ENCODE data around the gene ATXN7L3B. TPM values are rescaled to one million over a fixed set of nuclear protein-coding genes. Genes with fewer than 3 reads are reported as not detected.

The ATXN7L3B gene
- total RNA-seq, 1 donor from 2014 or later: 47.0 TPM

GRCh38 chr12:74539261-74539660 is 1.6 kb downstream of the ATXN7L3B start:
- Histone ChIP-seq H3K4me2 (peak overlapping the region; percentile 88), H3K9me3 (ENCODE audit: low read depth) (no peaks in the 10 kb centered on the region), H3K36me3 (peaks cover 5% of the 10 kb centered on the region), H4K20me1 (ENCODE audit: low read depth) (peaks cover 45% of the 10 kb centered on the region), H3K4me1 (peaks cover 23% of the 10 kb centered on the region), H3K4me3 (peak overlapping the region; percentile 79), H3K79me2 (ENCODE audit: low read depth) (peaks cover 64% of the 10 kb centered on the region), H3K27me3 (no peaks in the 10 kb centered on the region), H2AFZ (replicated peaks) (no peak overlapping the region), H3F3A (ENCODE audit: low read depth) (peaks cover 11% of the 10 kb centered on the region), H3K27ac (no peak overlapping the region), H3K9ac (no peak overlapping the region)
- Mint-ChIP-seq H3K4me3 (peak overlapping the region; percentile 98), H3K27ac (peak overlapping the region; percentile 50), H3K36me3 (peaks cover 50% of the 10 kb centered on the region), H3K27me3 (ENCODE audit: insufficient read depth, low read depth) (peaks cover 5% of the 10 kb centered on the region), H3K9me3 (peaks cover 15% of the 10 kb centered on the region), H3K4me1 (peaks cover 39% of the 10 kb centered on the region)
- TF ChIP-seq EZH2 (IDR thresholded peaks at IDR 0.05) (no peak), EZH2phosphoT487 (IDR thresholded peaks at IDR 0.05) (no peak), CTCF (IDR thresholded peaks at IDR 0.05) (no peak)
- peak; percentile 32 for DNase-seq (ENCODE audit: low spot score)

- peaks cover 45% of the 10 kb centered on the region for H4K20me1 ChIP-seq (ENCODE audit: low read depth)
- peak overlapping the region; percentile 88 for H3K4me2 ChIP-seq
- no peaks in the 10 kb centered on the region for H3K9me3 ChIP-seq (ENCODE audit: low read depth)
- no peak overlapping the region for H3K27ac ChIP-seq
- peaks cover 5% of the 10 kb centered on the region for H3K27me3 Mint-ChIP-seq (ENCODE audit: insufficient read depth, low read depth)
- DNase-seq (ENCODE audit: low spot score): peak; percentile 48
- no peaks in the 10 kb centered on the region for H3K27me3 ChIP-seq
- H3K79me2 ChIP-seq (ENCODE audit: low read depth): peaks cover 68% of the 10 kb centered on the region
- TF ChIP-seq EZH2phosphoT487 (IDR thresholded peaks at IDR 0.05) (no peak), CTCF (IDR thresholded peaks at IDR 0.05) (no peak), EZH2 (IDR thresholded peaks at IDR 0.05) (no peak)
- no peak overlapping the region for H3K27ac Mint-ChIP-seq
- peaks cover 11% of the 10 kb centered on the region for H3F3A ChIP-seq (ENCODE audit: low read depth)
- peaks cover 39% of the 10 kb centered on the region for H3K4me1 Mint-ChIP-seq
- no peak overlapping the region for H3K9ac ChIP-seq
- peaks cover 5% of the 10 kb centered on the region for H3K36me3 ChIP-seq
- peaks cover 50% of the 10 kb centered on the region for H3K36me3 Mint-ChIP-seq
- H3K4me1 ChIP-seq: peaks cover 23% of the 10 kb centered on the region
- H3K9me3 Mint-ChIP-seq: peaks cover 15% of the 10 kb centered on the region
- peak overlapping the region; percentile 79 for H3K4me3 ChIP-seq
- H2AFZ ChIP-seq (replicated peaks): no peak overlapping the region
- H3K4me3 Mint-ChIP-seq: peak overlapping the region; percentile 98
Observed at GRCh38 chr12:74539765-74540526, 2.3 kb downstream of the ATXN7L3B start.

GRCh38 chr12:74541074-74541473 is 3.4 kb downstream of the ATXN7L3B start:
- Histone ChIP-seq H3K27ac (no peak overlapping the region), H3K27me3 (no peaks in the 10 kb centered on the region), H3K9ac (no peak overlapping the region), H4K20me1 (ENCODE audit: low read depth) (peaks cover 45% of the 10 kb centered on the region), H3K36me3 (peaks cover 5% of the 10 kb centered on the region), H2AFZ (replicated peaks) (no peak overlapping the region), H3K4me1 (peaks cover 23% of the 10 kb centered on the region), H3F3A (ENCODE audit: low read depth) (peaks cover 11% of the 10 kb centered on the region), H3K4me2 (peak overlapping the region; percentile 88), H3K4me3 (peak overlapping the region; percentile 79), H3K9me3 (ENCODE audit: low read depth) (no peaks in the 10 kb centered on the region), H3K79me2 (ENCODE audit: low read depth) (peaks cover 68% of the 10 kb centered on the region)
- no peak for TF ChIP-seq EZH2phosphoT487 (IDR thresholded peaks at IDR 0.05)
- TF ChIP-seq CTCF (IDR thresholded peaks at IDR 0.05): no peak
- no peak for TF ChIP-seq EZH2 (IDR thresholded peaks at IDR 0.05)
- H3K4me3 Mint-ChIP-seq: no peak overlapping the region
- peaks cover 15% of the 10 kb centered on the region for H3K9me3 Mint-ChIP-seq
- peaks cover 5% of the 10 kb centered on the region for H3K27me3 Mint-ChIP-seq (ENCODE audit: insufficient read depth, low read depth)
- no peak for DNase-seq (ENCODE audit: low spot score)
- peaks cover 54% of the 10 kb centered on the region for H3K36me3 Mint-ChIP-seq
- H3K4me1 Mint-ChIP-seq: peaks cover 39% of the 10 kb centered on the region
- no peak overlapping the region for H3K27ac Mint-ChIP-seq

Data from neural progenitor cell (in vitro differentiated cells).